ENCODE measurements around the gene PYDC1. TPM values are rescaled to one million over a fixed set of nuclear protein-coding genes. Genes with fewer than 3 reads are reported as not detected.
"Not testable (repeated sequence)": the region's sequence is repeated elsewhere in the genome, so short reads cannot be mapped to it uniquely, and the experiment has no call there.

The PYDC1 gene
- total RNA-seq, 1 donor from 2014 or later, result not detected

DNA sequence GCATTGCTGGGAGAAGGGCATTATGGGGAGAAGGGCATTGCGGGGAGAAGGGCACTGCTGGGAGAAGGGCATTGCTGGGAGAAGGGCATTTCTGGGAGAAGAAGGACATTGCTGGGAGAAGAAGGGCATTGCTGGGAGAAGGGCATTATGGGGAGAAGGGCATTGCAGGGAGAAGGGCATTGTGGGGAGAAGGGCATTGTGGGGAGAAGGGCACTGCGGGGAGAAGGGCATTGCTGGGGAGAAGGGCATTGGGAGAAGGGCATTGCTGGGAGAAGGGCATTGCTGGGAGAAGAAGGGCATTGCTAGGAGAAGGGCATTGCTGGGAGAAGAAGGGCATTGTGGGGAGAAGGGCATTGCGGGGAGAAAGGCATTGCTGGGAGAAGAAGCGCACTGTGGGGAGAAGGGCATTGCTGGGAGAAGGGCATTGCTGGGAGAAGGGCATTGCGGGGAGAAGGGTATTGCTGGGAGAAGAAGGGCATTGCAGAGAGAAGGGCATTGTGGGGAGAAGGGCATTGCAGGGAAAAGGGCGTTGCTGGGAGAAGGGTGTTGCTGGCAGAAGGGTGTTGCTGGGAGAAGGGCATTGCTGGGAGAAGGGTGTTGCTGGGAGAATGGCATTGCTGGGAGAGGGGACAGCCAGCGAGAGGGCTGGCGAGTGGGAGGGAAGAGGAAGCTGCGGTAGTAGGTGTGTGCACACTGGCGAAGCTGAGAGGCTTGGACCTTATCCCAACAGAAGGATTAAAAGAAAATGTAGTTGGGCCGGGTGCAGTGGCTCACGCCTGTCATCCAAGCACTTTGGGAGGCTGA is 4.6 kb upstream of the PYDC1 start:
- DNase-seq (ENCODE audit: low read depth, low spot score), result no peak

DNA sequence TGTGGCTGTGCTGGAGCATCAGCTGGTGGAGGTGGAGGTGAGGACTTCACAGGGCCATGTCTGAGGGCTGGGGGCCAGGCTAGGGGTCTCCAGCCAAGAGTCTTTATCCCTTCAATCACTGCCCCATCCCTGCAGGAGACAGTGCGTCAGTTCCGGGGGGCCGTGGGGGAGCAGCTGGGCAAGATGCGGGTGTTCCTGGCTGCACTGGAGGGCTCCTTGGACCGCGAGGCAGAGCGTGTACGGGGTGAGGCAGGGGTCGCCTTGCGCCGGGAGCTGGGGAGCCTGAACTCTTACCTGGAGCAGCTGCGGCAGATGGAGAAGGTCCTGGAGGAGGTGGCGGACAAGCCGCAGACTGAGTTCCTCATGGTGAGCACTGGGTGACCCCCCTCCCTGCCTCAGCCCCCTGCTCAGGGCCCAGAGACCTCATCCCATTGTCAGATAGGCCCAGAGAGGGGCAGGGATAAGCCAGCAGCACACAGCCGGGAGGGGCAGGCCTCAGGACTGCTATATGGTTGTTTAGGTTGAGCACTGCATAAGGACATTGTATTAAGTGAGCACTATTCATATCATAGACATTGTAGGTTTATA is 2.3 kb upstream of the PYDC1 start:
- no peak for DNase-seq (ENCODE audit: low read depth, low spot score)

DNA sequence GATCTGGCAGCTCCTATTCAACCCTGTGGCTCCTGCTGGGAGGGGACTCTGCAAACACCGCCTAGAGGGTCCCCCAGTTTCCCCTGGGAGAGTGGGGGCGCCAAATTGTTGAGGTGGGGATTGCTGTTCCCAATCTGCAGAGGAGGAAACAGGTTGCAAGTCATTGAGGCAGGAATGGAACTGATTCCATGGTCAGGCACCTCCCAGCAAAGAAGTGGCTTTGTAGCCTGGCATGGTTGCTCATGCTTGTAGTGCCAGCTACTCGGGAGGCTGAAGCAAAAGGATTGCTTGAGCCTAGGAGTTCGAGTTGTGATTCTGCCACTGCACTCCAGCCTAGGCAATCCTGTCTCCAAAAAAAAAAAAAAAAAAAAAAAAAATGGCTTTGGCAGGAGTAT is 198 bp upstream of the PYDC1 start:
- no peak for DNase-seq (ENCODE audit: low read depth, low spot score)

DNA sequence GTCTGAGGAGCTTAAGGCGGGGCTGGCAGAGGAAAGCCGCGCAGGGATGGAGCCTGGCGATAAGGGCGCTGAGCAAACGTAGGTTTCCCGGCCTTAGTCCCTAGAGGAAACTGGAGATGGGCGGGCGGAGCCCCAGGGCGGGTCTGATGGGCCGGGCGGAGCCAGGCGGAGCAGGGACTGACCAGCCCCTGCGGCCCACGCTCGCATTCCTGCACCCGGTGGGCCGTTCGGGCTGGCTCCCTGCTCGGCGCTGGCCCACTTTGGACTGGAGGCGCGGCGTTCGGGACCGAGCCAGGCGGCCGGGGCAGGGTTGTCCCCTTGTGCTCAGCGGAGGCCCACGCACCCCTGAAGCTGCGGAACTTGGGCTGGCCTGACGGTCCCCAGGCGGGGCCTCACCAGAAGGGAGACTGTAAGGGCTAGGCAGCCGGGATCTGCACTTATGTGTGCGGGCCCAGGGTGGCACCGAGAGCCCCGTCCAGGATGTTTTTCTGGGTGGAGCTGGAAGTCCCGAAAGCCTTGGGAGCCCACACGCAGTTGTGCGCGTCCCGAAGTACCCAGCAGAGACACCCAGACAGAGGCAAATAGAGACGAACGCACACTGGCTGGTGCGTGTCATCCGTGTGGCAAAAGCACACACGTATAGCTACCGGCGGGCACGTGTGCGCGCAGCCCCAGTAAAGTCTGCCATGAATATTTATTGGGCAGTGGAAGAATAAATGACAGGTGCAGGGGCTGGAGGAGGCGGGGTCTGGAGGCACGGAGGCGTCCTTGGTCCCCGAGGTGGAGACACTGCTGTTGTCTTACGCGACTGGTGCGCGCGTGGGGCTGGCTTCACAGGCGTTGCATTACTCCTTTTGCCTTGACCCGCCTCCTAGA is 1.4 kb downstream of the PYDC1 start:
- no peak for DNase-seq (ENCODE audit: low read depth, low spot score)

DNA sequence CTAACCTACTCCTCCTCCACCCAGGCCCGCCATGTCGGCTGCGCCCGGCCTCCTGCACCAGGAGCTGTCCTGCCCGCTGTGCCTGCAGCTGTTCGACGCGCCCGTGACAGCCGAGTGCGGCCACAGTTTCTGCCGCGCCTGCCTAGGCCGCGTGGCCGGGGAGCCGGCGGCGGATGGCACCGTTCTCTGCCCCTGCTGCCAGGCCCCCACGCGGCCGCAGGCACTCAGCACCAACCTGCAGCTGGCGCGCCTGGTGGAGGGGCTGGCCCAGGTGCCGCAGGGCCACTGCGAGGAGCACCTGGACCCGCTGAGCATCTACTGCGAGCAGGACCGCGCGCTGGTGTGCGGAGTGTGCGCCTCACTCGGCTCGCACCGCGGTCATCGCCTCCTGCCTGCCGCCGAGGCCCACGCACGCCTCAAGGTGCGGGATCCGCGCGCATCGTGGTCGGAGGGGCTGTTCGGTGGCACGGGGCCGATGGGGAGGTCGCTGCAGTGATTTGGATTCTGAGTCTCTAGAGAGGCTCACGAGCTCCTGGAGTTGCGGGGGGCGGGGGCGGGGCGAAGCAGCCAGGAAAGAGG is 2.1 kb downstream of the PYDC1 start:
- no peak for DNase-seq (ENCODE audit: low read depth, low spot score)

DNA sequence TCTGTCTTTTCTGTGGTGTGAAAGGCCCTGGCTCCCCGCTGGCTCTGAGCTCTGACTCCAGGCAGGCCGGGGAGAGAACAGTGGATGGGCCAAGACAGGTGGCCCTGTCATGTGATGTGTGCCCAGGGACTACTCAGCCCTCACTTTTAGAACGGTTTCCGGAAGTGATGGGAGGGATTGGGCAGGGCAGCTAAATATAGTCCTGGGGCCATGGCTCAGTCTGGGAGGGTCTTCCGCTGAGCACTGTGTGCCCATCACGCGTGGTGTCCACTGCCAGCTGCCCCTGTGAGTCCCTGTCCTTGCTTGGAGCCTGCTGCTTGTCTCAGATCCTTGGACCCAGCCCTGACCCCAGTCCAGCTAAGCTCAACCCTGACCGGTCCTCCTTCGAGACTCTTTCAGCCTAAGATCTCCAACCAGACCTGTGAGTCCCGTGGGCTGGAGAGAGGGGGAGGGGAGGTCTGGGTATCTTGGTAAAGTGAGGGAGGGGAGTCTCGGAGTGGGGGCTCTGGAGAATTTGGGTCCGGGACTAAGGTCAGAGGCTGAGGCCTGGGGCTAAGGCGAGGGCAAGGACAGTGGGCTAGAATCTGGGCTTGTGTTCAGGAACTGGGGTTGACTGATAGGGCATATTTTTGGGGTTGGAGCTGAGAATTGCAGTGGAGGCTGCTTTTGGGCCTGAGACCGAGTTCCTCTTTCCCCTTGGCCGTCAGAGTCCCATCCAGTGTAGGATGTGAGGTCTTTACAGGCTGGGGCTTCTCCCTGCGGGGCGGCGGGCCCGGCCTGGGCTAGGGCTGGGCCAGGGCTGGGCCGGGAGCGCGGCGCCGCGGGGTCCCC is 2.8 kb downstream of the PYDC1 start, which contains the start of gene TRIM72:
Gene TRIM72 (plus strand): TSS at position 243 of the 831 bp plus-strand sequence. CDS start 620 bp downstream, outside the sequence.
- DNase-seq (ENCODE audit: low read depth, low spot score), result no peak

DNA sequence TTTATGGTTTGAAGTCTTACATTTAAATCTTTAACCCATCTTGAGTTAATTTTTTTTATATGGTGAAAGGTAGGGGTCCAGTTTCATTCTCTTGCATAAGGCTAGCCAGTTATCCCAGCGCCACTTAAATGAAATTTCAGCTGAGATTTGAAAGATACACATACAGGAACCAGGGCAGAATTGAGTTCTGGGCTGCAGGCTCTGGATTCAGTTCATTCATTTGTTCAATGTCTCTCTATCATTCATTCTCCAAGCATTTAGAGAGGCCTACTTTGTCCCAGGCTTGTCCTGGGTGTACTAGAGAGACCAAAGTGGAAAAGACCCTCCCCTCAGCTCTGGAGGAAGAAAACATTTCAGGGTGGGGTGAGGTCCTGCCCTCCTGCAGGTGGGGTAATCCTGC is 3.6 kb downstream of the PYDC1 start:
- no peak for DNase-seq (ENCODE audit: low read depth, low spot score)

DNA sequence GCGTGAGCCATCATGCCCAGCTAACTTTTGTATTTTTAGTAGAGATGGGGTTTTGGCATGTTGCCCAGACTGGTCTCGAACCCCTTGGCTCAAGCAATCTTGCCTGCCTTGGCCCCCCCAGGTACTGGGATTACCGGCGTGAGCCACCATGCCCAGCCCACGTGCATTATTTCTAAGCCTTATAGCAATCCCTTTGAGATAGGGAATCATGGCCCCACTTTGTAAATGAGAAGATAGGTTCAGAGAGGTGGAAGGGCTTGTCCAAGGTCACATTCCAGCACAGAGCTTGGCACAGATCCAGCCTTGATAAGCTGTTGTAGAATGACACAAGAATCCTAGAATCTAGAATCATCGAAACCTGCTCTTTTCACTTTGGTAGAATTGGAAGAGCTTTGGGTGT is 10.2 kb downstream of the PYDC1 start:
- no peak for DNase-seq (ENCODE audit: low read depth, low spot score)

DNA sequence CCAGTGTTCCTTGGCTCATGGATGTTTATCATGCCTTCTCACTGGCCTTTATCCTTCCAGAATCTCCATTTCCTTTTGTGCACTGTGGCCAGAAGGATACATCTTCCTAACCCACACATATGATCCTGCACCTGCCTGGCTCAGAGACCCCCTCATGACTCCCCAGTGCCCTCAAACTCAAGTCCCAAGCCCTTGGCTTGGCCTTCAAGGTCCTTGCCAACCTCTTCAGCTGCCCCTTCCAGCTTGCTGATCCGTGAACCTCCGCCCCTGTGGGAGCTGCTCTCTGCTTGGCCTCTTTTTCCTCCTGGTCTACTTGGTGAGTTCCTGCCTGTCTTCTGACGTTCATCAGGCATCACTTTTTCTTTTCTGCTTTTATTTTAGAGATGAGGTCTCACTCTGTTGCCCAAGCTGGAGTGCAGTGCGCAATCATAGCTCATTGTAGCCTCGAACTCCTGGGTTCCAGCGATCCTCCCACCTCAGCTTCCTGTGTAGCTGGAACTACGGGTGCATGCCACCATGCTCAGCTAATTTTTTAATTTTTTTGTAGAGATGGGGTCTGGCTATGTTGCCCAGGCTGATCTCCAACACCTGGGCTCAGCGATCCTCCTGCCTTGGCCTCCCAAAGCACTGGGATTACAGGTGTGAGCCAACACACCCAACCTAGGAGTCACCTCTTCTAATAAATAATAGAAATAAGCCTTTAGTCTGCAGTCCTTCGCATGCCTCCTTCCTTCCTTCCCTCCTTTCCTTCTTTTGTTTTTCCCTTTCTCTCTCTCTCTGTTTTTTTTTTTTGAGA is 11.9 kb downstream of the PYDC1 start:
- no peak for DNase-seq (ENCODE audit: low read depth, low spot score)

DNA sequence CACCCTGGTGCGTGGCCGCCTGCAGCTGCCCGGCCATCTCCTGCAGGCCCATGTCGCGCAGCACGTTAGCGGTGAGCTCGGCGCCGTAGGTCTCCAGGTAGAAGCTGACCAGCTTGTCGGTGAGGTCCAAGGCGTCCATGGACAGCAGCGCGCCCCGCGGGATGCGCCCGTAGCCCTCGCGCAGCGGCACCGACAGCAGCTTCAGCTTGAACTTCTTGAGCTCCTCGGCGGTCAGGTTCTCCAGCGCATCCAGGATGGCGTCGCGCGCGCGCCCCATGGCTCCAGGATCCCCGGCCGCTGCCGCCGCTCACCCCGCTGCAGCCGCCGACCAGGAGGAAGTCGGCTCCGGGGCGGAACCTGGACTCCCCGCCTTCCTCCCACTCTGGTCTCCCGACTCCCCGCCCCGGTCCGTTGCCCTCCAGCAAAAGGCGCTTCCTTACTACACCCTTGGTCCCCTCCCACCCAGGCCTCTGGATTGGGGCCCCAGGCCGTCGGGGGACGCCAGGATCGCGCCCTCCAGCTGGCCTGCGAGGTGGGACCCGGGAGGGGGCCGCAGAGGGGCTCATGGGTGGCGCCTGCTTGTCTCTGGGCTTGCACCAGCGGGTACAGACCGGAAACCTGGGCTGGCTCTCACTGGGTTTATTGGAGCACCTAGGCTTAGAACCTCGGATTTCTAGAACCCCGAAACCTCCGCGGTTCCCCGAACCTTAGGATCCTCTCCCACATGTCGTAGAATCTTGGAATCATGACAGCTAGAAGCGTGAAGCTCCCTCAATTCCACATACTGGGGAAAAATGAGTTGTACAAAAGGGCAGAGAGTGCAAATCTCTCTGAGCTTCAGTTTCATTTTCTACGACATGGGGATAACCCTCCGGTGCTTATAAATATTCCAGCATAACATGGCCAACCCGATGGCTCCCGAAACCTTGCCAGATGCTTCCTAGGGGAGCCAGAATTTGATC is 14.2 kb downstream of the PYDC1 start, which contains the start of gene PYCARD:
Gene PYCARD (minus strand): TSS at position 347 of the 962 bp plus-strand sequence. CDS start 70 bp downstream, at position 277.
- no peak for DNase-seq (ENCODE audit: low read depth, low spot score)

DNA sequence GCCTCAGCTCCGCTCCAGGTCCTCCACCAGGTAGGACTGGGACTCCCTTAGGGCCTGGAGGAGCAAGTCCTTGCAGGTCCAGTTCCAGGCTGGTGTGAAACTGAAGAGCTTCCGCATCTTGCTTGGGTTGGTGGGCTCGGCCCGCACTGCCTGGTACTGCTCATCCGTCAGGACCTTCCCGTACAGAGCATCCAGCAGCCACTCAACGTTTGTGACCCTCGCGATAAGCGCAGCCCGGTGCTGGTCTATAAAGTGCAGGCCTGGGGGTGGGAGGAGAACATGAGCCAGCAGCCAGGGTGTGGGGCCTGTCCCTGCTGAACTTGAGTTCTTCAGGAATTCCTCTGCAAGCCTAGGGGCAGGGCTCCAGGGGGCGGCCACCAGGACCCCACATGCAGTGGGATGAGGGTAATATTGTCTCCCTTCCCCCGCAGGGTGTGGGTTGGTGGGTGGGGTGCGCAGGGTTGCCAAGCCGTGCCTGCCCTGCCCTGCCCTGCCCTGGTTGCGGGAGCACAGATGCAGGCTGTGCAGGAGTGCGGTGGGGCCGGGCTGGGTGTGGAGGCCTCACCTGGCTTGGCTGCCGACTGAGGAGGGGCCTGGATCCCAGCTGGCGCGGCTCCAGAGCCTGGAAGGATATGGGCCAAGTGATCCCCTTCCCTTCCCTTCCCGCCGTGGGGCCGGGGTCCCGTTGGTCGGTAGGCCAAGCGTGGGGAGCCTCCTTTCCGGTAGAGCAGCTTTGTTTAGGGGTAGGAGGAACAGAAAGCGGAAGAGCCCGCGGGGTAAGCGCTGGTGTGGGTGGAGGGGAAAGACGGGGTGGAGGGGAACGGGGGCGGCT is 15.1 kb downstream of the PYDC1 start:
- DNase-seq (ENCODE audit: low read depth, low spot score), result no peak

DNA sequence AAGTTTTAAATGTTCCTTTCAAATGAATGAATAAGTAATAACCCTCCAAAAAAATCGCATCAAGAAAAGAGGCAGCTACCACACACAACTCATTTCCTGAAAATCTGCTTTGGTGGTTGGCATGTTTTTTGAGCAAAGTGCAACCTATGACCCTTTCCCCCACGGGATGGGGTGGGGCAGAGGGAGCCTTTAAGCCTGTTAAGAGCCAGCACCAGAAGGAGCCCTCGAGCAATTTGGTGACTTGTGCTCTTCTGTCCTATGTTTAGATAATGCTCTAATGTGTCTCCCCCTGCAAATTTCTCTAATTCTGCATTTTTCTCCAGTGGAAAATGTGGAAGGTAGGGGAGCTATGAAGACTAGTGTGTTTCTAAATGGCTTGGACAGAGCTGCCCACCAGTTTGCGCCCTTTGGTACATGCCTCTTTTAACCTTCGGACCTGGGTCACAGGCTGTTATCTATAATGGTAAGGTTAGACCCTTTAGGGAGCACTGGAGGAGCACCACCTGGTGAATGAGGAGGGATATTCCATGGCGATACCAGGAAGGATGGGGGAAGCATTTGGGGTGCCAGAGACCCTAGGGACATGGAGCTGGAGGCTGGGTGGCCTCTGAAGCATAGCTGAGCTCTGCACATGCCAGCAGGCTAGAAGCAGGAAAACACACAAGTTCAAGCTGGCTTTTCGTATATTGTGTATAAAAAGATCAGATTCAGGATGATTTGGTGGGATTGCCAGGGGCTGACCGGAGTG is 15.9 kb downstream of the PYDC1 start:
- DNase-seq (ENCODE audit: low read depth, low spot score), result no peak

DNA sequence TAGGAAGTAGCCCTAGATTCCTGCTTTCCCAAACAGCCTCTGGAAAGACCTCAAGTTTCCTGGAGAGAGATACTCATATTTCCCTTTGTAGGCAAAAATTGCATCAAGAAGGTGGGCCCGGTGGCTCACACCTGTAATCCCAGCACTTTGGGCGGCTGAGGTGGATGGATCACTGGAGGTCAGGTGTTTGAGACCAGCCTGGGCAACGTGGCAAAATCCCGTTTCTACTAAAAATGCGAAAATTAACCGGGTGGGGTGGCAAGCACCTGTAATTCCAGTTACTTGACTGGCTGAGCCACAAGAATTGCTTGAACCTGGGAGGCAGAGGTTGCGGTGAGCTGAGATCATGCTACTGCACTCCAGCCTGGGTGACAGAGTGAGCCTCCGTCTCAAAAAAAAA is 16.8 kb downstream of the PYDC1 start:
- DNase-seq (ENCODE audit: low read depth, low spot score), result not testable (repeated sequence)

DNA sequence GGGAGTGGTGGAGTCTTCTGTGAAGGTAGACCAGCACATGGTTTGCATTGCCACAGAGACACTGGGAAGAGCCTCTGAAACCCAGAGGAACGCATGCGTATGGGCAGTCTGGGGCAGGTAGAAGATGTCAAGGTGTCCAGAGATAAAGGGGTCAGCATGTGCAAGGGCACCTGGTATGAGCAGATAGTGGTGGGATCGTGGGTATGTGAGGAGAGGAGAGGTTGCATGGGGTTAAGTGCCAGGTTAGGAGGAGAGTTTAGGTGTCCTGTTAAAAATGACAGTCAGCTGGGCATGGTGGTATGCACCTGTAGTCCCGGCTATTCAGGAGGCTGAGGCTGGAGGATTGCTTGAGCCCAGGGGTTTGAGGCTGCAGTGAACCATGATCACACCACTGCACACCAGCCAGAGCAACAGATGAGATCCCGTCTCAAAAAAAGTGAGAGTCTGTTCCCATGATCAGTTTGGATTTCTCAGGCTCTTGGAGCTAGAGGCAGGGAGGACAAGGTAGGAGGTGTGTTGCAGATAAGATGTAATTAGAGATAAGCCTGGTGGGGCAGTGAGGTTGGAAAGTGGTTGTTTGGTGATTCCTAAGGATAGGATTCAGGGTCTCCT is 17.4 kb downstream of the PYDC1 start:
- no peak for DNase-seq (ENCODE audit: low read depth, low spot score)

DNA sequence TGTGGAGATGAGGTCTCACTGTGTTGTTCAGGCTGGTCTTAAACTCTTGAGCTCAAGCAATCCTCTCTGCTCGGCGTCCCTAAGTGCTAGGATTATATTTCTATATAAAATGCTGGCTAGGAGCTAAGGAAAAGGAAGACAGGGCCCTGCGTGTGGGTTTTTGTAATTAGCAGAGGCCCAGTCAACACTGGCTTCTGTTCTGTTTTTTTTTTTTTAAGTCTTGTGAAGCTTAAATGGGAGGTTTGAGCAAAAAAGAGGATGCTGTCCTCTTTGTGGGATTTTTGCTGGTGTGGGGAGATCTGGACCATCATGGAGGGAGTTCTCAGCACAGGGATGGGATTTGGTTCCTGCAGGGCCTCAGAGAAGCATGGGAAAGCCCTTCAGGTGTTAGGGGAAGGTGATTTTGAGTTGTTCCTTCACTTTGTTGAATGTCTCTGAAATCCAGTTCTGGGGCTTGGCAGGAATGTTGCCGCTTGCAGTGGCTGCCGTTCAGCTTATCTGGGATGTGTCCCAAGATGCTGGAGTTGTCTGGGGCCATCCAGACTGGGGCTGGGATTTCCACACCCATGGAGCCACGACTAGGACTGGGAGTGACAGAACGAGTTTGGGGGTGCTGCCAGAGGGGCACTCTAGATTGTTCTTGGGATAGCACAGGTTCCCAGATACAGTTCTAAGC is 18.6 kb downstream of the PYDC1 start:
- no peak for DNase-seq (ENCODE audit: low read depth, low spot score)

All from pulmonary artery endothelial cell (primary cell).